ENCODE data around the gene PHACTR3.

PHACTR3 gene

DNA sequence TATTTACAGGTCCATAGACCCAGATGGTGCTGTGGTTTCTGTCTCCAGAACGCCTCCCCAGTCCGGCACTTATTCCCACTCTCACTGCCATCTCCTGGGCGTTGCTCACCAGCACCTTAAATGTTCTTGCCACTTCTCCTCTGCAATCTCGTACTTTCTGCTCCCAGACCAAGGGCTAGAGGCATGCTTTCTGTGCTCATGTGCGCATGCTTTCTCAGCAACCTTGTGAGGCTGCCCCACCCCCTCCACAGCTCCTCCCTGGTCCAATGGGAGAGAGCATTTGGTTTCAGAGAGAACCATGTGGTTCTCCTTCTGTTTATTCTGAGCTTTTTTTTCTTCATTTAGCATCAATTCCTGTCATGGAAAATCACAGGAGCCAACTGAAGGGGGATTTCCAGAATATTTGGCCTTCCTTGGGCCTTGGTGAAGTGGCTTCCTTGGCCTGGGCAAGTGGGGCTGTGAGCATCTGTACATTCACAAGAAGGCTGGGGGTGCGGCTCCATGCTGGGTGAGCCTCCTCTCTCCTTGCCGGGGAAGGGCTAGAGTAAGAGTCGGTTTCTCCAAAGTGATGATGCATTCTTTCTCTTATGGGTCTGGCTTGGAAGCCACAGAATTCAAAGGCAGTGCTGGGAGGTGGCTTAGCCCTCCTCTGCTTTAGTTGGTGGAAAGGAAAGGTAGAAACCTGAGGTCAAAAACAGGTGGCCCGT is 66.6 kb downstream of the PHACTR3 start:
- no peak for DNase-seq (ENCODE audit: low read depth in 2 of 2)

DNA sequence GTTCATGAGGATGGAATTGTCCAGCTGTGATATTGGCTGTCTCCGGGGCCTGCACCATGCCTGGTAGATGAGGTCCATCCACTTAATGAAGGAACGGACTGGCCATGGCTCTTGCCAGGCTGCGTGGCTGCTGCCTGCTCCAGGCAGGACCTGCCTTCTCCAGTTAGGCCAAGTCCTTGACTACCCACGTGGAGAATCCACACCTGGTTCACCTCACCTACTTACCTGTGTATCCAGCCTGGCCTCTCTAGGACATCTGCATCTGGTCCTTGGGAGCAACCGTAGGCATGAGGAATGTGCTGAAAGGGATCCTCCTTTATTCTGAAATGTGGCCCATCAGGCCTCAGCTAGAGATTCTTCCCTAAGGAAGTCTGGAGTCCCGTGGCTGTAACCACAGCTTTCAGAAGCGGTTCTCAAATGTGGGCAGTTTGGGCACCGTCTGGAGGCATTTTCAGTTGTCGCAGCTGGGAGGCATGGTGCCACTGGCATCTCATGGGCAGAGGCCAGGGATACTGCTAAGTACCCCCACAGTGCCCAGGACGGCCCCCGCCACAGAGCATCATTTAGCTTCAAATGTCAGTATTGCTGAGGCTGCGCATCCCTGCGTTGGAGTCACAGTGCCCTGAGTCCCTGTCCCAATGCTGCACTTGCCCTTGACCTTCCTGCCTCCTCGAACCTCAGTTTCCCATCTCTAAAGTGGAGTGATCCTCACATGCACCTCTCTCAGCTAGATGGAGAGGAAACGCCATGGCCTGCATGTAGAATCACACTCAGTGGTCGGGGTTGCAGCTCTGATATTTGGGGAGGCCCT is 67.5 kb downstream of the PHACTR3 start:
- no peak for DNase-seq (ENCODE audit: low read depth in 2 of 2)

DNA sequence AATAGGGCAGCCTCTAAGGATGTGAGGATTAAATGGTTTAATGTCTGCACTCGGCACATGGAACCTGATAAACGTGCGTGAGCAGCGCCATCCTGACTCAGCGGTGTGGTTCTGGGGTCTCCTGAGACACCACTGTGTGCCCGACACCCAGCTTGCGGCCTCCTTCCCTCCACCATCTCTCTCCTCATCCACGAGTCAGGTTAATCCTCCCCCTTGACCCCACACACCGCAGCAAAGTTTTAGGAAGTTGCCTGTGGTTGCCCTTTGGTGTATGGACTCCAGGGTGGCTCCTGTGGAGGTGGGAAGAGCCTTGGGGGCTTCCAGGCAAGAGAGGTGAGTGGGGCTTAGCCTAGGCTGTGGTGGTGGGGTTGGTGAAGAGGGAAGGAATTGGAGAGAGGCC is 68.2 kb downstream of the PHACTR3 start:
- DNase-seq (ENCODE audit: low read depth in 2 of 2), result no peak

DNA sequence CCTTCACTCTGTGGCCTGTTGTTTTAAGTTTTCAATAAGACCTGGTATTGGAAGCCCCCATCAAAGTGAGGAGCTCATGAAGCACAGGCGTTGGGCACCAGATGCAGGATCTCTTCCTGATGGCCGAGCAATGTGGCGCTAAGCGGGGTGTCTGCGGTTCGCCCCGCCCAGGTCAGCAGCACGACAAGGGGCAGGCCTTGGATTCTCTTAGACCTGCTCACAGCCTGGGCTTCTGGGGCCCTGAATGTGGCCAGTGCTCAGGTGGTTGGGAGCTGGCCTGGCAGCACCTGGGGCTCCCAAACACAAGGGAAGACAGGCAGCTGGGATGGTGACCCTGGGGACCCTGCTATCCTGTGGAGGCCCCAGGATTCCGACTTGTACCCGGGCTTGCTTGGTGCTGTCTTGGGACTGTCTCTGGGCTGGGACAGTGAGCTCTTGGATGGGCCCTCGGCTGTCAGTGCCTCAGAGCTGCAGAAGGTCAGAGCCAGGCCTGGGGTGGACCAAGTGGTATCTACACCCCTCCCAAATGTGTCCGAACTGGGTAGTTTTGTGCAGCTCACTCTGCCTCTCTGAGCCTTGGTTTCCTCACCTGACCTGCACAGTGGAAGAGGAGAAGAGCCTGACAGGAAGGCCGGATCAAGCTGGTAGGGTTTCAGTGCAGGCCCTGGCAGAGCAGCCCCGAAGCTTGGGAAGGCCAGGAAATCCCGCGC is 69.1 kb downstream of the PHACTR3 start:
- no peak for DNase-seq (ENCODE audit: low read depth in 2 of 2)

DNA sequence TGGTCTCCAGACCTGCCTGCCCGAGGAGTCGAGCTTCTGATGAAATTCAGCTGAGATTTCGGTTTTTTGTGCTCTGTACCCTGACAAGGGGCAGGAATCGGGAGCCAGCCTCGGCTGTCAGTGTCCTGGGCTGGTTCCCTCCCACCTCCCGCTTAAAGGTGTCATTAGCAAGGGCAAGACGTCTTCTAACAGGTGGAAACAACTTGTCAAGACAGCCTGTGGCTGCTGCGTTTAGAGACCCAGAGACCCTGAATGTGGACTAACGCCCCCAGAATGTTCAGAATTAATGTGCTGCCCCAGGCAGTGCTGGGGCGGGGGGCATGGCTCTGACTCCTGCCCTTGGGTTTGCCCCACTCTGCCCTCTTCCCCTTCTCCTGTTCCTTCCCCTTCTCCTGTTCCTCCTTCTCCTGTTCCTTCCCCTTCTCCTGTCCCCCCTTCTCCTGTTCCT is 69.7 kb downstream of the PHACTR3 start:
- DNase-seq (ENCODE audit: low read depth in 2 of 2), result no peak

DNA sequence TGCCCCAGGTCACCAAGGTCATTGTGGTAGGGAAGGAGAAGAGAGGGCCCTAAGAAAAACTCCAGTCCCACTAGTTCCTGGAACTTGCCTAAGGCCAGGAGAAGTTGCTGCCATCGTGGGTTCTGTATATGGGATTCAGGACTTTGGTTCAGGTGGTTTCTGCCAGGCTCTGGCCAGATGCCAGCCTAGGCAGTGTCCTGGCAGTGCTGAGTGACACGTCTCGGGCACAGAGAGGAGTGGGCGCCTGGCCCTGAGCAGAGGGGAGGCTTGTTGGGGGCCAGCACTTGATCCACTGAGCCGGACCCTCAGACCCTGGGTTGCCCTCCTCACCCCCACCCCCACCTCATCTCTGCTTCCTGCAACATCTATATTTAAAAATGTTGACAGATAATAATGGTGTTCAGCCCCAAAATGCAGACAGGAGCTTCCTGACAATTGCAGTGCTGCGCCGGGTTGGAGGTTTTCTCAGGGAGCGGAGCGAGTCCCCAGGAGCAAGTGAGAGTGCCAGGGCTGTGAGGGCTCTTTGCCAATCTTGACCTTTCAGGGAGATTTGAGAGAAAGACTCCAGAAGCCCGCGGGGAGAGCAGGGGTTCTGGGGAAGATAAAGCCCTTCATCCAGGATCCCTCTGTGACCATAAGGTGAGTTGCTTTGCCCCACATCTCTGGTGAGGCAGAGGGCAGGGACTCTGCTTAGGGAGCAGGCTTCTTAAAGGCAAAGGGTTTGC is 71.9 kb downstream of the PHACTR3 start:
- DNase-seq (ENCODE audit: low read depth in 2 of 2), result no peak

DNA sequence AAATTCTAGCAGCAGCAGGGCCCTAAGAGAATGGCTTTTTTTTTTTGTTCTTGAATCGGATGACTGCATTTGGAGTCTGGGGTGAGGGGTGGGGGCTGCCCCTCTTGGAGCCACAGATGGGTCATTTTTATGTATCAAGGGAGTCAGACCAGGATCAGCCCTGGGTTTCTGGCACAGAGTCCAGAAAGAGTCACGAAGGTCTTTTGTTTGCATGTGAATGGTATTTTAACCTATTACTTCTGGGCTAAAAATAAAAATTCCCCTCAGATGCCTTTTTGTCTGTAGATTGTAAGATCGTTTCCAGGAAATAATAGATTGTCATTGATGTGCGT is 72.5 kb downstream of the PHACTR3 start:
- no peak for DNase-seq (ENCODE audit: low read depth in 2 of 2)

DNA sequence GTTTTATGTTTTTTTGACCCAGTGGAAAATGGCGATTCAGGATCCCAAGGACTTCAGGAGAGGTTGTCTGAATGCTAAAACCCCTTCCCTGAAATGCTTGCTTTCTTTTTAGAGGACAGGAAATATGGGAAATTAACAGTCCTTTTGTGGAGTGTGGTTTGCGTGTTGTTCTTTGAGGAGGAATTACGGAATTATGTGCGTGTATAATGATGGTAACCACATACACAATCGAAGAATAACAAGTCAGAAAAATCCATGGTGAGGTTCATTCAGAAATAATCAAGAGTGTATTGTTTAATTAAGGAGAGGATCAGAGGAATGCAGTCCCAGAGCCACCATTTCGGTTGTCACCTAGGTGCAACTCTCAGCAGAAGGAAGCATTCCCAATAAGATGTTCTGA is 73.2 kb downstream of the PHACTR3 start:
- no peak for DNase-seq (ENCODE audit: low read depth in 2 of 2)

DNA sequence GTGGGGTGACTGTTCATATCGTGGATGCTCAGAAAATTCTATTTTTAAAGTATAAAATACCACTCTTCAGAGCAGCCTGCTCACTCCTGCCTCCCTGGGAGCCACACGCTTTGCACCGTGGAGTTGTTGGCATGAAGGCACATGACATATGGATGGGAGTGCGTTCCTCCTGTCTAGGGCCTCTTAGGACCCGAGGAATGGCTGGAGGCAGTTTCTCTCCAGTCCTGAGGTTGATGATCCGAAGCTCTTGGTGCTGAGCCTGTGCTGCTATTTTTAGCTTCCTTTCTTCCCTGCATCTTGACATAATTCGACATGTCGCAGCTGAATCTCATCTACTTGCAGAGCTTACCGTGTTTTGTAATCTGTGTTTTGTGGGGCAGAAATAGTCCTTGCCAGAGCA is 73.9 kb downstream of the PHACTR3 start:
- no peak for DNase-seq (ENCODE audit: low read depth in 2 of 2)

DNA sequence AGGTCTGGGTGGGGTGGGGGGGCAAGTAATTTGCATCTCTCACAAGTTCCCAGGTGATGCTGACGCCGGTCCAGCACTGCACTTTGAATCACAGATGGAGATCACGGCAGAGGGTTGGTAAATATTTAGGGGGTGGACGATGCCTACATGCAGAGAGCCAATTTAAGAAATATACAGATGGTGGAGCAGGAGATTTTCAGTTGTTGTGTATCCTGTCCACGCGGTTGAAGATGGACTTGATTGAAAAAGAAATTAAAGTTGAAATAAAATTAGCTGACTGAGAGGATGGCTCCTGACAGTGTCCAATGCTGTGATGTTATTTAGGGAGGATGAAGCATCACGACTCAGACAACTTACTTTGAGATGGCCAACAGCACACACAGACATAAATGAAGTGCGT is 74.6 kb downstream of the PHACTR3 start:
- no peak for DNase-seq (ENCODE audit: low read depth in 2 of 2)

DNA sequence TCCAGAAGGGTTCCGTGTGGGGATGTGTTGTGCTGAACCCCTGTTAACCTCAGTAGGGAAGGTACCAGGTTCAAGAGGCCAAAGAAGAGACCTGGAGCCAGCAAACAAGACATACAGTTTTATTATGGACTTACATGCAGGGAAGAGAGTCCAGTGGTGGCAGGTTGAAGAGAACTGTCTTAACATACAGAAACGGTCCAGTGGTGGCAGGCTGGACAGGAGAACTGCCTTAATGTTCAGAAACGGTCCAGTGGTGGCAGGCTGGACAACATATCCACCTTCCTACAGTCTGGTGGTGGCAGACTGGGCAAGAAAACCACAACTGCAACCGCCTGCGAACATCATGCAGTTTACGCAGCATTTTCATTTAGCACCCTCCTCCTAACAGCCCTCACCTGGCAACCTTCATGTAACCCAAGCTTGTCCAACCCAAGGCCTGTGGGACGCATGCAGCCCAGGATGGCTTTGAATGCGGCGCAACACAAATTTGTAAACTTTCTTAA is 75.9 kb downstream of the PHACTR3 start:
- DNase-seq (ENCODE audit: low read depth in 2 of 2), result no peak

DNA sequence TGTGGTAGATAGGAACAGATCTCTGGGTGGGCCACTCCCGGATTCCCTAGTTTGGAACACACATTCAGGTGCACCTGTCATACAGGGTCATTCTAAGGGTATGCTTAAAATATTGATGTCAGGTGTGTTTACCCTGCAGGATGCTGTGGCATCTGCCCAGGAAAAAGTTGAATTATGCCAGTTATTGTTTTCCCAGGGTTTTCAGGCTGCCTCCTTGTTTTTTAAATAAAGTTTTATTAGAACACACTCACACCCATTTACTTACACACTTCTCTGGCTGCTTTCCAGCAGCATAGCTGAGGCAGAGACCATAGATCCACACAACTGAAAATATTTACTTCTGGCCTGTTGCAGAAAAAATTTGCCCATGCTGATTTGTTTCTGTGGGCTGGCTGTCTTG is 76.5 kb downstream of the PHACTR3 start:
- DNase-seq (ENCODE audit: low read depth in 2 of 2), result no peak

DNA sequence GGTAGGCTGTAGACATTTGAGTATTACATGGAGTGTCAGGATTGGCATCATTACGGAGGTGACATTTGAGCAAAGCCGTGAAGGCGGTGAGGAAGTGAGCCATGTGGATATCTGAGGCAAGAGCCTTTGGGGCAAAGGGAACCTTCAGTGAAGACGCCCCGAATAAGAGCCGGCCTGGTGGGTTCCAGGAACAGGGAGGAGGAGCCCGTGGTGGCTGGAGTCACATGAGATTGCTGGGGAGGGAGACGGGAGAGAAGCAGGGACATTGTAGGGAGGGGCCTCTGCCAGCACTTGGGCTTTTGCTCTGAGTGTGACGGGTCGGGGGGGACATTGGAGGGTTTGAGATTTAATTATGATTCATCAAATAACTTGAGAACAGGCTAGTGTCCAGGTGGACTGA is 78.3 kb downstream of the PHACTR3 start:
- no peak for DNase-seq (ENCODE audit: low read depth in 2 of 2)

DNA sequence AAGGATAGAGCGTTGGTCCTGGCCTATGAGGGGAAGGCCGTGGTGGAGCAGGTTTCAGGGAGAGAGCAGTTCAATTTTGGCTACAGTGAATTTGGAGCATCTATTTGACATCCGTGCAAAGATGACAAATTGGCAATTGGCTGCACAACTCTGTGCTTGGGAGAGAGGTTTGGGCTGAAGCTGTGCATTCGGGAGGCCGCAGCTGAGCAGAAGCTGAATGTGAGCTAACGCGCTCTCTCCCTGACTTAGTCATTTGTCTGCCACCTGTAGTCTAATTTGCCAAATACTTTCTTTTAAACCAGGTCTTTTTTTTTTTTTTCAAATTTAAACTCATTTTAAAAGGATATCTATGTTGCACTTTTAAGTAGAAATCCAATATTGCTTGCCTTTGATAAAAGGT is 78.8 kb downstream of the PHACTR3 start:
- DNase-seq (ENCODE audit: low read depth in 2 of 2), result no peak

DNA sequence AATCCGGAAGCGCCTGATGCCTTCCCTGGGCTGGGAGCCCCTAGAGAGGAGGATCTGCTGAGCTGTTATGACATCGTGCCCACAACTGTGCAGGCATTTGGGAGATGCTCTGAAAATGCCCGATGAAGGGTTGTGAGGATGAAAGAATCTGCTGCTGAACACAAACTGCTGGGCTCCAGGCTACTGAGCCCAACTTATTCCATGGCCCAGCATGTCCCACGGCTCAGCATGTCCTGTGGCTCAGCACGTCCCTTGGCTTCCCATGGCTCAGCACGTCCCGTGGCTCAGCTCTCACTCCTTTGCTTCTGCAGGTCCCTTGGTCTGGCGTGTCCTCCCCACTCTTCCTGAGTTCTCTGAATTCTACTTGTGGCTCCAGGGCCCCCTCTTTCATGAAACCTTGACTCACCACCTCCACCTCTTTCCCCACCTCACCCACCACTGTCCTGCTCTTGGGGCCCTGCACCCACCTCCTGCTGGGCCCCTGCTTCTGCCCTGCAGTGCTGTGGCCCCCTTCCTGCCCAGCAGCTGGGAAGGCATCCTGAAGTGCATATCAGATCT is 80.4 kb downstream of the PHACTR3 start:
- DNase-seq (ENCODE audit: low read depth in 2 of 2), result no peak

DNA sequence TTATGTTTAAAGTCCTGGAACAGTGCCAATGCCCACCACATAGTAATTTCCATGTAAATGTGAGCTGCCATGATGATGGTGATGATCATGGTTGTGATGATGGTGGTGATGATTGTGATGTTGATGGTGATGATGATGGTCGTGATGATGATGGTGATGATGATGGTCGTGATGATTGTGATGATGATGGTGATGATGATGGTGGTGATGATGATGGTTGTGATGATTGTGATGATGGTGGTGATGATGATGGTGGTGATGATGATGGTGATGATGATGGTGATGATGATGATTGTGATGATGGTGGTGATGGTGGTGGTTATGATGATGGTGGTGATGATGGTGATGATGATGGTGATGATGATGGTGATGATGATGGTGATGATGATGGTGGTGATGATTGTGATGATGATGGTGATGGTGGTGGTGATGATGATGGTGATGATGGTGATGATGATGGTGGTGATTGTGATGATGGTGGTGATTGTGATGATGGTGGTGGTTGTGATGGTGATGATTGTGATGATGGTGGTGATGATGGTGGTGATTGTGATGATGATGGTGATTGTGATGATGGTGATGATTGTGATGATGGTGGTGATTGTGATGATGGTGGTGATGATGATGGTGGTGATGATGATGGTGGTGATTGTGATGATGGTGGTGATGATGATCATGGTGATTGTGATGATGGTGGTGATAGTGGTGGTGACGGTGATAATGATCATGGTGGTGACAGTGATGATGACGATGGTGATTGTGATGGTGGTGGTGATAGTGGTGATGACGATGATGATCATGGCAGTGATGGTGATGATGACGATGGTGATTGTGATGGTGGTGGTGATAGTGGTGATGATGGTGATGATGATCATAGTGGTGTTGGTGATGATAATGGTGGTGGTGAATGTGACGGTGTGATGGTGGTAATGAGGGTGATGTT is 82.3 kb downstream of the PHACTR3 start:
- no peak for DNase-seq (ENCODE audit: low read depth in 2 of 2)

DNA sequence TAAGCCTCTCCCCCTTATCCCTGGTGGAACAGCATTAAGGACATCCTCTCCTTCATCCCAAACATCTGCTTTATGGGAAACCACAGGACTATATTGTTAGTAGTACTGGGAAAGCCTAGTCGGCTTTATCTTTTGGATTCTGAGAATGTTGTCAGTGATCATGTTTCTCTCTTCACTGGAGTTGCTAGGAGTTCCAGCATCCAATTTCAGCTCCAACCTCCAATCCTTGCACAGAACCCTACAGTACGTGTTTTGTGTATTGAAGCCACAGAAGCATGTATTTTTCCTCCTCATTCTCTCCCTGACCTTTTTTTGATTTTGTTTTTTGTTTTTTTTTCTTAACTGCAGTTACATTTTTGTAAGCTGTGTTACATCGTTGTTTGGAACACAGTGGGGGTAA is 84.0 kb downstream of the PHACTR3 start:
- no peak for DNase-seq (ENCODE audit: low read depth in 2 of 2)

DNA sequence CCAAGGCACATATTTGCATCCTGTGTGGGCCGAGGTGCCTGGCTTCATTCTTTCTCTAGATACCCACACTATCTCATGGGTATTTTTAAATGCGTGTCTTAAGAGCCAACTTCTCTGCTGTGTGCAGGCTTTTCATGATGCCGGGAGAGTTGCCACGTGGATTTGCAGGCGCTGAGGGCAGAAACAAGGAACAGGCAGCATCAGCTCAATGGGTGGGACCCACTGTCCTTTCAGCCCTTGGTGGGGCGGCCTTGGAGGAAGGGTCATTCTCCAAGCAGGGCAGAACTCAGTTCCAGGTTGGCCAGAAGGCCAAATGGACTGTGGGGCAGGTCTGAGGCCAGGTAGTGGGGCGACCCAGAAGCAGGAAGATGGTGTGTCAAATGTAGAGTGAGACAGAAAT is 84.7 kb downstream of the PHACTR3 start:
- no peak for DNase-seq (ENCODE audit: low read depth in 2 of 2)

DNA sequence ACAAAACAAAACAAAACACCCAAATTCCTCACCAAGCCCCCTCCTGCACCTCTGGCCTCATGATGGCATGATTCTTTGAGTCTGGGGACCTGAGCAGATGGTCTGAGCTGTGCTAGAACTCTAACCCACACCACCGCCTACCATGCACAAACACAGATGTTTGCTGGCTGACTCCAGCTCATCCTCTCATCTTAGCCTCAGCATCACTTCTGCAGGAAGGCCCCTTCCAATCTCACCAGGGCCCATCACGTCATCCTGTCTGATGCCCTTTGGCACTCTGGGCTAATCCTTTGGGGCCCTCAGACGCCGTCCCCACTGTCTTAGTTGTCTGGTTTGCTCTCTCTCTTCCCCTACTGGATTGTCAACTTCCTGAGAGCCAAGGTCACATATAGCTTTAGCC is 85.8 kb downstream of the PHACTR3 start:
- DNase-seq (ENCODE audit: low read depth in 2 of 2), result no peak

DNA sequence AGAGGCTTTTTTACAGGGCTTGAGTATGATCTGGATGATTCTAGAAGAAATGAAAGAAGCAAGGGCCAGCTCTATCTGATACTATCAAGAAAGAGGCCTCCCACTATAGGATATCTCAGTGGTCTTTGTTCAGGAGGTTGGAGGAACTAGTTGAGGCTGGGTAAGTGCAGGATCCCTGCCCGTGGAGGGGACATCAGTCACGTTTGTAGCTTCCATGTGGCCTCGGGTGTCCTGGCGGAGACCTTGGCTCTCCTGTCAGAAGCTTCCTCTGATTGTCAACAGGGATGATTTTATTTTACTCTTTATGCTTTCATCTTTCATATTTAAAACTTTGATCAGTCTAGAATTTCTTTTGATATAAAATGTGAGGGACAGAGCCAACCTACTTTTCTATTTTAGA is 86.6 kb downstream of the PHACTR3 start:
- DNase-seq (ENCODE audit: low read depth in 2 of 2), result no peak

DNA sequence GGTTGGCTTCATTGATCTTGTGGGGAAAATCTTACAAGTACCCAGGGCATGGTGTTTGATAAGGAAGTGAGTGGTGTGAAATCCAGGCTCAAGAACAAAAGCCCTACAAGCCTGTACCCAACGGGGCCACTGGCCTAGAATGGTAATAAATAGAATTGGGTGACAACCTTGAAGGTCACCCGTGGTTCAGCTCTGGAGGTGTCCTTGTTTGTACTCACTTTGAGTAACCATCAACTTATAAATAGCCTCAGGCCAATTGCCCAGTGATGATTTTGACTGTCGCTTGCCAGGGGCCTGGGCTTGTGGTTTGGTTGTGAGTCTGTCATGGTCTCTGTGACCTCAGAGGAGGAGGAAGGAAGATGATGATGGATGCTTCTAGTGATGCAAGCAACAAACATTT is 87.8 kb downstream of the PHACTR3 start:
- DNase-seq (ENCODE audit: low read depth in 2 of 2), result no peak
